ENCODE data around the gene MAD2L2.

MAD2L2 gene
- total RNA-seq = 27.8 to 37.7 (median 35.5) reads per million in 4 experiments

- DNase-seq = peak; percentile 86
These were observed at the start of gene MAD2L2 for GRCh38 chr1:11681071-11681771. Gene MAD2L2, minus strand, starts transcription at chr1:11681148. Its CDS starts 547 bp downstream, at chr1:11680601.

- no peak for DNase-seq
These were observed 49.5 kb upstream of the MAD2L2 start for GRCh38 chr1:11730429-11730891.

- no peak for DNase-seq
These were observed 48.8 kb upstream of the MAD2L2 start for GRCh38 chr1:11729498-11730428.

- DNase-seq = no peak
These were observed 48.2 kb upstream of the MAD2L2 start for GRCh38 chr1:11729155-11729497.

- DNase-seq = no peak
These were observed 47.3 kb upstream of the MAD2L2 start for GRCh38 chr1:11728126-11728806.

- DNase-seq = no peak
These were observed 46.2 kb upstream of the MAD2L2 start for GRCh38 chr1:11727119-11727518.

- no peak for DNase-seq
These were observed 44.7 kb upstream of the MAD2L2 start for GRCh38 chr1:11725616-11726015.

GRCh38 chr1:11722538-11722937 lies 41.6 kb upstream of the MAD2L2 start:
- DNase-seq = no peak

GRCh38 chr1:11721311-11721710 lies 40.4 kb upstream of the MAD2L2 start:
- no peak for DNase-seq

- DNase-seq = no peak
These were observed 39.6 kb upstream of the MAD2L2 start for GRCh38 chr1:11720525-11720924.

- DNase-seq = no peak
These were observed 39.1 kb upstream of the MAD2L2 start for GRCh38 chr1:11720033-11720376.

GRCh38 chr1:11719313-11720032 lies 38.5 kb upstream of the MAD2L2 start:
- DNase-seq = peak; percentile 76

- no peak for DNase-seq
These were observed 34.1 kb upstream of the MAD2L2 start for GRCh38 chr1:11714831-11715575.

- DNase-seq = no peak
These were observed 32.1 kb upstream of the MAD2L2 start for GRCh38 chr1:11713095-11713494.

GRCh38 chr1:11712285-11712684 lies 31.3 kb upstream of the MAD2L2 start:
- DNase-seq = no peak

GRCh38 chr1:11711490-11711889 lies 30.5 kb upstream of the MAD2L2 start:
- DNase-seq = no peak

GRCh38 chr1:11708554-11709350 lies 27.8 kb upstream of the MAD2L2 start:
- DNase-seq = no peak

GRCh38 chr1:11707621-11708276 lies 26.8 kb upstream of the MAD2L2 start:
- DNase-seq = no peak

- no peak for DNase-seq
These were observed 25.3 kb upstream of the MAD2L2 start for GRCh38 chr1:11706292-11706691.

- DNase-seq = no peak
These were observed 24.6 kb upstream of the MAD2L2 start for GRCh38 chr1:11705596-11705995.
